Skin epidermis (tissue), 12 donors: ENCODE measurements around the gene CACNA2D2.
"Not testable (repeated sequence)": the region's sequence is repeated elsewhere in the genome, so short reads cannot be mapped to it uniquely, and the experiment has no call there.

Experiments
- H3K27ac ChIP-seq, 21 experiments: fragments of 200-600 bp; sonication (generic) in 11 of 21; one replicate each; pipeline ENCODE4 v1.5.0; 2020; ENCODE audit warnings: mild to moderate bottlenecking in 3 of 21, inconsistent platforms in 2 of 21, moderate library complexity in 2 of 21
- H3K4me3 ChIP-seq, 7 experiments: fragments of 200-600 bp; sonication (generic) in 2 of 7; one replicate each; pipeline ENCODE4 v1.5.0; 2020; ENCODE audit warnings: inconsistent platforms in 2 of 7, mild to moderate bottlenecking in 2 of 7, moderate library complexity in 1 of 7

Gene CACNA2D2

GRCh38 chr3:50531201-50531600 lies 27.8 kb upstream of the CACNA2D2 start:
- no peak overlapping the region for H3K27ac ChIP-seq

GRCh38 chr3:50530001-50530970 lies 26.9 kb upstream of the CACNA2D2 start:
- H3K4me3 ChIP-seq, result peak overlapping the region in 1 of 7 experiments; percentile 17
- no peak overlapping the region for H3K27ac ChIP-seq

More at GRCh38 chr3:50531201-50531600, 27.8 kb upstream of the CACNA2D2 start:
- no peak overlapping the region for H3K4me3 ChIP-seq

GRCh38 chr3:50525987-50526386 lies 22.6 kb upstream of the CACNA2D2 start:
- Histone ChIP-seq H3K4me3 (no peak overlapping the region), H3K27ac (no peak overlapping the region)

- H3K4me3 ChIP-seq, result no peak overlapping the region
- no peak overlapping the region for H3K27ac ChIP-seq
Observed at GRCh38 chr3:50525191-50525910, 21.9 kb upstream of the CACNA2D2 start.

GRCh38 chr3:50524746-50525145 lies 21.3 kb upstream of the CACNA2D2 start:
- Histone ChIP-seq H3K4me3 (no peak overlapping the region), H3K27ac (no peak overlapping the region)

GRCh38 chr3:50523279-50523811 lies 19.9 kb upstream of the CACNA2D2 start:
- Histone ChIP-seq H3K4me3 (no peak overlapping the region), H3K27ac (no peak overlapping the region)

GRCh38 chr3:50521572-50521971 lies 18.1 kb upstream of the CACNA2D2 start:
- no peak overlapping the region for H3K27ac ChIP-seq
- no peak overlapping the region for H3K4me3 ChIP-seq

GRCh38 chr3:50520849-50521248 lies 17.4 kb upstream of the CACNA2D2 start:
- Histone ChIP-seq H3K27ac (no peak overlapping the region), H3K4me3 (no peak overlapping the region)

GRCh38 chr3:50519471-50520089 lies 16.1 kb upstream of the CACNA2D2 start:
- no peak overlapping the region for H3K4me3 ChIP-seq
- no peak overlapping the region for H3K27ac ChIP-seq

GRCh38 chr3:50518436-50518835 lies 15.0 kb upstream of the CACNA2D2 start:
- no peak overlapping the region for H3K4me3 ChIP-seq
- H3K27ac ChIP-seq, result no peak overlapping the region

GRCh38 chr3:50517721-50518206 lies 14.3 kb upstream of the CACNA2D2 start:
- H3K27ac ChIP-seq, result no peak overlapping the region

GRCh38 chr3:50516440-50516871 lies 13.0 kb upstream of the CACNA2D2 start:
- H3K27ac ChIP-seq, result no peak overlapping the region

More at GRCh38 chr3:50517721-50518206, 14.3 kb upstream of the CACNA2D2 start:
- no peak overlapping the region for H3K4me3 ChIP-seq

GRCh38 chr3:50515565-50516439 lies 12.4 kb upstream of the CACNA2D2 start:
- Histone ChIP-seq H3K27ac (peak overlapping the region in 1 of 21 experiments; percentile 1), H3K4me3 (no peak overlapping the region)

More at GRCh38 chr3:50516440-50516871, 13.0 kb upstream of the CACNA2D2 start:
- no peak overlapping the region for H3K4me3 ChIP-seq

- H3K4me3 ChIP-seq, H3K27ac ChIP-seq: not testable (repeated sequence)
Observed at GRCh38 chr3:50512908-50513307, 9.5 kb upstream of the CACNA2D2 start.

GRCh38 chr3:50512131-50512530 lies 8.7 kb upstream of the CACNA2D2 start:
- H3K4me3 ChIP-seq, result no peak overlapping the region
- no peak overlapping the region for H3K27ac ChIP-seq

GRCh38 chr3:50510325-50510724 lies 6.9 kb upstream of the CACNA2D2 start:
- no peak overlapping the region for H3K4me3 ChIP-seq

GRCh38 chr3:50509715-50510114 lies 6.3 kb upstream of the CACNA2D2 start:
- Histone ChIP-seq H3K27ac (no peak overlapping the region), H3K4me3 (no peak overlapping the region)

More at GRCh38 chr3:50510325-50510724, 6.9 kb upstream of the CACNA2D2 start:
- no peak overlapping the region for H3K27ac ChIP-seq

GRCh38 chr3:50508821-50509220 lies 5.4 kb upstream of the CACNA2D2 start:
- Histone ChIP-seq H3K27ac (no peak overlapping the region), H3K4me3 (no peak overlapping the region)

- no peak overlapping the region for H3K27ac ChIP-seq
- H3K4me3 ChIP-seq, result no peak overlapping the region
Observed at GRCh38 chr3:50506169-50506568, 2.7 kb upstream of the CACNA2D2 start.
